ENCODE results near the gene DEPDC5.
"Not testable (repeated sequence)": the region's sequence is repeated elsewhere in the genome, so short reads cannot be mapped to it uniquely, and the experiment has no call there.

DEPDC5 gene

DNA sequence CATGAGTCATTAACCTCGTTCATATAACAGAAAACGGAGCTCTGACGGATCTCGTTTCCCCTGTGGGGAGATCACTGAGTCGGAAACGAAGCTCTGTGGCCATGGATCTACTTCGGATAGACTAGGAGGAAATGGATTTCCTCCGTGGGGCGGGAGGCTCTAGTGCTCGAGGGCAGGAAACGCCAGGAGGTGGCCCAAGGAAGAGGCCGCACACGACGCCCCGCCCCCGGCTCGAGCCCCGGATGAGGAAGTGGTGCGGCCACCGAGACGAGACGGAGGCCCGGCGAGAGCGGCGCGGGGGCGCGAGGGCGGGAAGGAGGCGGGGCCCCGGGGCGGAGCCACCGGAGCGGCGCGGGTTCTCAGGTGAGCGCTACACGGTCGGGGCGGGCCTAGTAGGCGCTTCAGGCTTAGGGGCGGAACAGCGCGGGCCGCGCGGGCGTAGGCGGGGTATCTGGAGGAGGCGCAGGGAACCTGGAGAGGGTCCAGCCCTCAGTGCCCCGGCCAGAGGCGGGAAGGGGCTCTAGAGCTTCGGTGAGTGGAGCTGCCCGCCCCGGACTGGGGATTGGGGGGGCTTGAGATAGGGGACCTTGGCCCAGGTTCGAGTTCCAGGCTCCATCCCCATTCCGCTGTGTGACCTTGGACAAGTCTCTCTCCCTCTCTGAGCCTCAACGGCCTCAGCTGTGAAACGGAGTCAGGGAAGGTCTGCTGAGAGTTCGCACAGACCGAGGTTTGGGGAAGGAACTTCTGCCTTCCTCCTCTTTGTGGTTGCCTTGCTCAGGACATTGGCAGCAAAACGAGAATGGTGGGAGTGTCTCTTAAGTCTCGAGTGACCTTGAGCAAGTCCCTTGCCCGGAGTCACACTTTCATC is at the start of gene DEPDC5:
TSS of gene DEPDC5 (plus strand) at position 386 of the 868 bp plus-strand sequence. CDS start 903 bp downstream, outside the sequence.
- DNase-seq = peak; percentile 41

DNA sequence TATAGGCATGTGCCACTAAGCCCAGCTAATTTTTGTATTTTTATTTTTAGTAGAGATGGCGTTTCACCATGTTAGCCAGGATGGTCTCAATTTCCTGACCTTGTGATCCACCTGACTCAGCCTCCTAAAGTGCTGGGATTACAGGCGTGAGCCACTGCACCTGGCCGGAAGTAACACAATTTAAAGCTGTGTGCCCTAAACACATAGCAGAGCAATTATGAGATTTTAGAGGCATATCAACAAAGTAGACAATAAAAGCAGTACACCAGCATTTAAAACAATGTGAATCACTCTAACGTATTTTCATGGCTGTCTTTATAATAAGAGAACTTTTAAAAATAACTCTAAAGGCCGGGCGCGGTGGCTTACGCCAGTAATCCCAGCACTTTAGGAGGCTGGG is 46.3 kb upstream of the DEPDC5 start:
- no peak for DNase-seq

DNA sequence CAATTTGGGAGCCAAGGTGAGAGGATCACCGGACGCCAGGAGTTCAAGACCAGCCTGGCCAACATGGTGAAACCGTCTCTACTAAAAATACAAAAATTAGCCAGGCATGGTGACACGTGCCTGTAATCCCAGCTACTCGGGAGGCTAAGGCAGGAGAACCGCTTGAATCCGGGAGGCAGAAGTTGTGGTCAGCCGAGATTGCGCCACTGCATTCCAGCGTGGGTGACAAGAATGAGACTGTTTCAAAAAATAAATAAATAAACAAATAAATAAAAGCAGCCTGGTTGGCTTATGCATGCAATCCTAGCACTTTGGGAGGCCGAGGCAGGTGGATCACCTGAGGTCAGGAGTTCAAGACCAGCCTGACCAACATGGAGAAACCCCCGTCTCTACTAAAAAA is 42.6 kb upstream of the DEPDC5 start:
- not testable (repeated sequence) for DNase-seq

DNA sequence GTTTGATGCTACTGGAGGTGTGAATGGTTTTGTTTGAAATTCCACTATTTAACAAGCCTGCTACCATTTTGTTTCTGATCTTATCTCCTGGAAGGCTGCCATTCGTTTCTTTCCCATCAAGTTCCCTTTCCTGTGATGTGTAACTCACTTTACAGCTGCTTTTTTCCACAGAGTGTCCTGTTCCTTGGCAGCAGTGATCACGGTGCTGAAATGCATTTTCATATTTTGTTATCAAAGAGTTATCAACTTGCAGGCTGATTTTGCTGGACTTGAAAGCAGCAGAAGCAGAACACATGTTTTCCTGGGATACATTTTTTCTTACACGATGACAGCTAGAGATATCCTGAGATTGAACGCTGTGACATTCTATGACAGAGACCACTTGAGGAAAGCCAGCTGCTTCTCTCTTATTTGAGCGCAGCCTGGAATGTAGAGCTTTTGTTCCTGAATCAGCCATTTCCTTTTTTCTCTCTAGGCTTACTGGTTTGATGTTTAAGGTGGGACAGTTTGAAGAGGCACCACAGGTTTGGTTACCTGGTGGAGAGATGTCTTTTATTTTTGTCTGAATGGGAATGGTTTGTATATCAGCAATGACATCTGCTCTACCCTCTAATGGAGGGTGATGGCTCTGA is 38.6 kb upstream of the DEPDC5 start:
- DNase-seq = no peak

- no peak for DNase-seq
Measured at GRCh38 chr22:31719850-31720471, 33.9 kb upstream of the DEPDC5 start.

DNA sequence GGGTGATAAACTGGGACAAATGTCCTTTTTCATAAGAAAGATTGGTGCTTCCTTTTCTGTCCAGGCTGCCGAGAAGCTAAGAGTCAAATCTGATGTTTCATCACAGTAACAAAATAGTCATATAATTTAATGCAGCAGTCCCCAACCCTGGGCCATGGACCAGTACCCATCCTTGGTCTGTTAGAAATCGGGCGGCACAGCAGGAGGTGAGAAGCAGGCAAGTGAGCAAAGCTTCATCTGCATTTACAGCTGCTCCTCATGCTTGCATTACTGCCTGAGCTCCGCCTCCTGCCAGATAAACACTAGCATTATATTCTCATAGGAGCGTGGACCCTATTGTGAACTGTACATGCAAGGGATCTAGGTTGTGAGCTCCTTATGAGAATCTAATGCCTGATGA is 30.1 kb upstream of the DEPDC5 start:
- no peak for DNase-seq

- DNase-seq = no peak
Measured at GRCh38 chr22:31726692-31727091, 27.1 kb upstream of the DEPDC5 start.

- no peak for DNase-seq
Measured at GRCh38 chr22:31728857-31729256, 25.0 kb upstream of the DEPDC5 start.

- no peak for DNase-seq
Measured at GRCh38 chr22:31730344-31730711, 23.5 kb upstream of the DEPDC5 start.

- no peak for DNase-seq
Measured at GRCh38 chr22:31732089-31732829, 21.6 kb upstream of the DEPDC5 start.

GRCh38 chr22:31733580-31734079 is 20.2 kb upstream of the DEPDC5 start:
- no peak for DNase-seq

DNA sequence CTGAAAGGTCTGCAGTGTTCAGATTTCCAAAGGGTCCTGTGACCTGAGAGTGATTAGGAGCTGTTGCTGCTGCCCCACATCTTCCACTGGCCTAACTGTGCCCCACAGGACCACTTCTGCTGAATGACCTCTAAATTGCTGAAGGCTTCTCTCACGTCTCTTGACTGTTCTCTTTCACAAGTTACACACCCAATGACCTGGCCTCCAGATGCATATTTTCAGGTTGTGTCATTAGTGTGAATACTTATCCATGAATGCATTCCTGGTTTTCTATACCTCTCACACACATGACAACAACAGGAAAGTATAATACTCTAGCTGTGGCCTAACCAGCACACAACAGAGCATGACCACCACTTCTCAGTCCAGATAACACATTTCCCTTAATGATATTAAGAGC is 19.3 kb upstream of the DEPDC5 start:
- no peak for DNase-seq

DNA sequence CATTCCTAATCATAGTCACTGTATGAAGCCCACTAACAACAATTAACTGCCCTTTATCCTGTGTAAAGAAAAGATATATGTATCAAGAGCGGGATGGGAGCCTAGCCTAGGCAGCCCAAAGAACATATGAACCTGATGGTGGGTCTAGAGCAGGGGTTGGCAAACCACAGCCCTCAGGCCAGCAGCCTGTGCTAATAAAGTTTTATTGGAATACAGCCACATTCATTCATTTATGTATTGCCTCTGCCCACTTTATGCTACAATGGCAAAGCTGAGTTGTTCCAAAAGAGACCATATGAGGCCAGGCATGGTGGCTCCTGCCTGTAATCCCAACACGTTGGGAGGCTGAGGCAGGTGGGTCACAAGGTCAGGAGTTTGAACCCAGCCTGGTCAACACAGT is 17.4 kb upstream of the DEPDC5 start:
- no peak for DNase-seq

GRCh38 chr22:31737932-31738331 is 15.9 kb upstream of the DEPDC5 start:
- no peak for DNase-seq

- no peak for DNase-seq
Measured at GRCh38 chr22:31738566-31738965, 15.3 kb upstream of the DEPDC5 start.

GRCh38 chr22:31739795-31740201 is 14.0 kb upstream of the DEPDC5 start:
- no peak for DNase-seq

GRCh38 chr22:31740314-31740713 is 13.5 kb upstream of the DEPDC5 start:
- DNase-seq = not testable (repeated sequence)

DNA sequence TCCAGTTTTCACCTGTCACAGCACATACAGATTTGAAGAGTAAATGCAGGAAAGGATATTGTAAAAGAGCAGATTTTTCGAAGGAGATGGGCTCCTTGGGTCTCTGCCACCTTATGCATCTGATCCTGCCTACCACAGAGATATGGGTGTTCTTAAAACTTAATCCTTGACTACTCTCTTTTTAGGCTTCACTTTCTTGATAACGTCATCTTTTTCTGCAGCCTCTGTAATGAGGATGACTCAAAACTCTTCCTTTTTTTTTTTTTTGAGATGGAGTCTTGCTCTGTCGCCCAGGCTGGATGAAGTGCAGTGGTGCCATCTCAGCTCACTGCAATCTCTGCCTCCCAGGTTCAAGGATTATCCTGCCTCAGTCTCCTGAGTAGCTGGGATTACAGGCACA is 11.7 kb upstream of the DEPDC5 start:
- DNase-seq = no peak

DNA sequence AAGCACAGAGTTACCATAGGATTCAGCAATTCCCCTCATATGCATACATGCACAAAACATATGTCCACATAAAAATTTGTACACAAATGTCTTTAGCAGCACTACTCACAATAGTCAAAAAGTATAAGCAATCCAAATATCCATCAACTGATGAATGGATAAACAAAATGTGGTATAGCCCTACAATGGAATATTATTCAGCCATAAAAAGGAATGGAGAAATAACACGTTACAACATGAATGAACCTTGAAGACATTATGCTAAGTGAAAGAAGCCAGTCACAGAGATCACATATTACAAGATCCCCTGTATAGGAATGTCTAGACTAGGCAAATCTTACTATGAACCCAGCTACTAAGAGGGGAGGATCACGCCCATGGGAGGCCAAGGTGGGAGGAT is 11.1 kb upstream of the DEPDC5 start:
- no peak for DNase-seq

DNA sequence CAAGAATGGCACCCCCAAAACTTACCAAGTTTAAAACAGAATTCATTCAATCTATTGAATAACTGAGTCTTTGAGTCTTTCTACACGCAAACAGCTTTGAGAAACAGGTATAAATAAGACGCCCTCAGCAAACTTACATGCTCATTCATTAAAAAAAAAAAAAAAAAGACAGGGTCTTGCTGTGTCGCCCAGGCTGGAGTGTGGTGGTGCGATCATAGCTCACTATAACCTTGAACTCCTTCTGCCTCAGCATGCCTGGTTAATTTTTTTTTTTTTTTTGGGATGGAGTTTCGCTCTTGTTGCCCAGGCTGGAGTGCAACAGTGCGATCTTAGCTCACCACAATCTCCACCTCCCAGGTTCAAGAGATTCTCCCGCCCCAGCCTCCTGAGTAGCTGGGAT is 9.9 kb upstream of the DEPDC5 start:
- DNase-seq = no peak

DNA sequence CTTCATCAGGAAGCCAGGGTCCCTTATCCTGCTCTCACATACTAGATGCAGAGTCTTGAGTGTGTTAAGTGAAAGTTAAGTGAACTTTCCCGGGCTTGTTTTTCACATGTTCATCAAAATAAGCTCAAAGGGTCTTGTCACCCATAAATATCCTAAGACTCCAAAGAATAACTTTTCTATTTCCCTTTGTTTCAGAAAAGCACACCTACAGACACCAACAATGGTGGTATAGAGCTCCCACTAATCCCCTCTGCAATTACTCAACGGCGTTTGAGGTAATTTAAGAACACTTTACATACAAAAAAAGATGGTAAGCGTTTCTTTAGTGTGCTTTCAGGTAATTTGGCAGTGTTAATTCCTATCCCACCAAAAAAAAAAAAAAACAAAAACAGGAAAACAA is 6.4 kb upstream of the DEPDC5 start:
- DNase-seq = no peak

- no peak for DNase-seq
Measured at GRCh38 chr22:31748490-31748889, 5.3 kb upstream of the DEPDC5 start.
